NK-92 (cell line): ENCODE measurements around the gene GCNA.
"Not testable (repeated sequence)": the region's sequence is repeated elsewhere in the genome, so short reads cannot be mapped to it uniquely, and the experiment has no call there.

ENCODE experiments used
- DNase-seq: peaks from one replicate; lab custom pipeline; 2025; ENCODE audit not compliant: unreplicated experiment; lab: John Stamatoyannopoulos, UW

The GCNA gene

DNA sequence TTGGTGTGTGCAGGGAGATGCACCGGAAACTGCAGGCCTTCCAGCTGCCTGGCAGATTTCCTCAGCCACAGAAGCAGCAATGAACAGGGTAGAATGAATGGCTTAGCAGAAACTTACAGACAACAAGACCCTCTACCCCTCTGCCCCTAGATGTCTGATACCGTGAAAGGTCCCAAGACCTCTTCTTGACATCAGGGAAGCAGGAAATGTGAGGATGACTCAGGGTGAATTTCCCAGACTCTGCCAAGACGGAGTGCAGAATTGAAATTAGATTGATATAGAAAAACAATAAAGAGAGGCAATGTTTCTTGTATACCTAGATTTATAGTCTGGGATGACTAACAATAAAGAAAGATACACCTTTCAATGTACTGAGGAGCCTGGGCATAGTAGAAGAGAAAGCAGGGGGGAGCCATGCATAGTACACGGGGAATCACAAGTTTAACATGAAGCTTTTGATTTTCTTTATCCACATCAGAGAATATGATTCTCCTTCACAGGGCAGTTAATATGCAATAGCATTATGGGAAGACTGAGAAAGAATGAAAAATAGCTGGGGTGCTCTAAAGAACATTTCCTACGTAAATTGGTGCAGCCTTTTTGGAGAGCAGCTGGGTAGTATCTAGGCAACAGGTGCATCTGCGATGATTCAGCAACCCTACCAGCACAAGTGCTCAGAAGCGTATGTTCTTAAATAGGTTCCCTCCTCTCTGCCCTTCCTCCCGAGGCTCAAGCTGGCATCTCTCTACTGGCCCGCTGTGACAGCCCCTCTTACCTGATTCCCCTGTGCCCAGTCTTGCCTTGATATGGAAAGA lies 58.4 kb downstream of the GCNA start:
- DNase-seq = no peak

DNA sequence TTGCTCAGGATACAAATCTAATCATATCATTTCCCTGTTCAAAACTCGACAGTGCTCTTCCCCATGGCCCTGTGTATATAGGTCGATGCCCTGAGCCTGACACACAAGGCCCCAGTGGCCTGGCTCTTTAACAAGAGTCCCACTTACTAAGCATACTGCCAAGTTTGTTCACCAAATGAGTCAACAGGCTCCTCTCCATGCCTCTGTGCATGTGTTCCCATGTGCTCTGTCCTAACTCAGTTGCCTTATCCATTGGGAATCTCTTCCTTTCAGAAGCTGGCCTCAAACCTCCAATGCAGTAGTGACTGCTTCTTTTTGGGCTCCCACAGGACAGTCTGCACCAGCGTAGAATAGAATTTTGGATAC lies 59.0 kb downstream of the GCNA start:
- no peak for DNase-seq

DNA sequence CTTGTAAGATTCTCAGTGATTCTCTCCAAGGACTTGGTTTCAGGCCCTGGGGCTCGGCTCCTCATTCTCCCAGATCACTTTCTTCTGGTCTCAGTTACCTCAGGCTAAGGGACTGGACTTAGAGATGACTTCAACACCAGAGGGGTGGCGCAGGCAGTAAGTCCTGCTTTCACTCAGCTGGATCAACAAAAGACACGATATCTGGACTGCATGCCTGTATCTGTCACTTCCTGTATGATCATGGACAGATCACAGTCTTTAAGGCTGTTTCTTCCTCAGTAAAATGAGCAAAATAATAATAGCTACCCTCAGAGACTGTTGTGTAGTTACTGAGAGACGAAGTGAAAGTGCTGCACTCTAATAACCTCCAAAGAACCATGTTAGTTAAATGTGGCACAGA lies 59.6 kb downstream of the GCNA start:
- DNase-seq = no peak

DNA sequence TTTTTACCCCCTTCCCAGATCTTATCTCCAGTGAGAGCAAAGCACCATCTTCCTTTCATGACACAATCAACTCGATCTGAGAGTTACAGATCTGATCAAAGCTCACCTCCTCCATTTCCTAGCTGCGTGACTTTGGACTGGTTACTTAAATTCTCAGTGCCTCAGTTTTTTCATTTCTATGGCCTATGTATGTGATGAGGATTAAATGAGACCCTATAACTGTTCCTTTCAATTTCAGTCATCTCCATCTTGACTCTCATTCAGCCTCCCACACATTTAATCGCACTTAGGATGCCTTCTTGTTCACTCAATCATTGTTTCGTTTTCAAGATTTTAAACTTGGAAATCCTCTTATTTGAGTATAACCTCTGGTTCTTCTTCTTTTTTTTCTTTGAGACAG lies 60.2 kb downstream of the GCNA start:
- no peak for DNase-seq

DNA sequence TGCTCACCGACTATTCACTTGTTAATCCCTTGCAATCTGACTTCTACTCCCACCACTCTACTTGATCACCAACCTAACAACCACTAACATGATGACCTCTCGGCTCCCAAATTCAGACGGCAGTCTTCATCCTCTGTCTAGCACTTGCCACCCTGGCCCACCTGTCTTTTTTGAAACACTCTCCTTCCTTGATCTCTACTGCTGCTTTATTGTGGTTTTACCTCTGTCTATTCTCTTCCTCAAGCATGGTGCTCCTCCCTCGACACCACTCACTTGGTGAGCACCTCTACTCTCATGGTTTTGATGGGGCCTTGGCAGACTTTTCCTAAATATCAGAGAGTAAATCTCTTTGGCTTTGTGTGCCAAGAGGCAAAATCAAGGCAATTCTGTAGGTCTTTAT lies 61.8 kb downstream of the GCNA start:
- DNase-seq = no peak

DNA sequence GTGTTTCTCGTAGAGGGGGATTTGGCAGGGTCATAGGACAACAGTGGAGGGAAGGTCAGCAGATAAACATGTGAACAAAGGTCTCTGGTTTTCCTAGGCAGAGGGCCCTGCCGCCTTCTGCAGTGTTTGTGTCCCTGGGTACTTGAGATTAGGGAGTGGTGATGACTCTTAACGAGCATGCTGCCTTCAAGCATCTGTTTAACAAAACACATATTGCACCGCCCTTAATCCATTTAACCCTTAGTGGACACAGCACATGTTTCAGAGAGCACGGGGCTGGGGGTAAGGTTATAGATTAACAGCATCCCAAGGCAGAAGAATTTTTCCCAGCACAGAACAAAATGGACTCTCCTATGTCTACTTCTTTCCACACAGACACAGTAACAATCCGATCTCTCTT lies 66.2 kb downstream of the GCNA start:
- not testable (repeated sequence) for DNase-seq

DNA sequence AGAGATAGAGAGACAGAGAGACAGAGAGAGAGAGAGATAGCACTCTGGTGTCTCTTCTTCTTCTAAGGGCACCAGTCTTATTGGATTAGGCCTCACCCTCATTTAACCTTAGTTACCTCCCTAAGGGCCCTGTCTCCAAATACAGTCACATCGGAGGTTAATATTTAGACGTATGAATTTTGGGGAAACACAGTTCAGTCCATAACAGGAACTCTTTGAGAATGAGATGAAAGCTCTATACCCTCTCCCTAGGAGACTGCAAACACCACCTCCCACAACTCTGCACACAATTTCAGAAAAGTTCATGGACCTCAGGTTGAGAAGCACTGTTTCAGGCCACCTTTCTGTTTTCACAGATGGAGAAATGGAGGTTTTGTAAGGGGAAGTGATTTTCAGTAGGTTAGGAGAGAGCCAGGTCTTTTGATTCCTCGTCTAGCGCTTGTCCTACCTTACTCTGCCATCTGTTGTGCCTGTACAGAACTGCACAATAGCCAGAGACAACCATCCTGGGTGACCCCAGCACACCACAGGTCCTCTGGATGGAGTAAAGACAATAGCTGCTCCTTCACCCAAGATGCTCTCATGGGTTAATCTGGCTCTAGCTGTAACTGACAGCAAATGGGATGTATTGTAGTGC lies 72.2 kb downstream of the GCNA start:
- DNase-seq = no peak

DNA sequence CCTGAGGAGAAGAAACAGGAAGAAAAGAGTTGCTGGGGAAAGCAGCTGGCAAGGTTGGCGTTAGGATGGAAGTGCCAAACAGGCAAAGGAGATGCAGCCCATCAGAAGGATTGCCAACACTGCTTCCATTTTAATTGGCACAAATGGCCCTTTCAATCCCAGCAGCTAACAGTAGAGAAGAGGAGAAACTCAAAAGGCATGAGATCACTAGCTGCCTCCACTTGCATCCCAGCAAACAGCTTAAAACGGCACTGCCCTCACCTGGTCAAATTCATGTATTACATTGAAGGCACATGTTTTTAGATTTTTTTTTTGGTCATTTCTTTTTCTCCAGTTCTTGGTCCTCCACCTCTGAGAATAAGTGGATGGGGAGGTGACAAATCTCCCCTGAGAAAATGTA lies 74.2 kb downstream of the GCNA start:
- no peak for DNase-seq

DNA sequence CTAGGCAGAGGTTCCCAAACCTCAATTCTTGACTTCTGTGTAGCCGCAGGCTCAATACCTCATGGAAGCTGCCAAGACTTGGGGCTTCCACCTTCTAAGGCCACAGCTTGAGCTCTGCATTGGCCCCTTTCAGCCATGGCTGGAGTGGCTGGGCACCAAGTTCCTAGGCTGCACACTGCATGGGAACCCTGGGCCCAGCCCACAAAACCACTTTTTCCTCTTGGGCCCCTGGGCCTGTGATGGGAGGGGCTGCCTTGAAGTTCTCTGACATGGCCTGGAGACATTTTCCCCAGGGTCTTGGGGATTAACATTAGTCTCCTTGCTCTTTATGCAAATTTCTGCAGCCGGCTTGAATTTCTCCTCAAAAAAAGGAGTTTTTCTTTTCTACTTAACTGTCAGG lies 75.1 kb downstream of the GCNA start:
- no peak for DNase-seq

DNA sequence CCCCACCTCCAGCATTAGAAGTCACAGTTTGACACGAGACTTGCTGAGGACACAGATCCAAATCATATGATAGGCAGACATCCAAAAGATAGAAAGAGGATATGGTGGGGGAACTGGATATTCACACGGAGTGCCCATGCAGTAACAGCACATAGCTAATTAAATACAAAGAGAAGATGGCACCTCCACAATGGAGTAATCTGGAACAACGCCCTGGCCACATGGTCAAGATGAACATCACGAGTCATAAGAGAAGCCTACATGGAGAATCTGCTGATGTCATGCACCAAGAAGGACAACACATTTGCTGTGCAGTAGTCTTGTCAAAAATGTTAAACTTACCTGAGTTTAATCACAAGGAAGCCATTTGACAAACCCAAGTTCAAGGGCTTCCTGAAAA lies 79.0 kb downstream of the GCNA start:
- no peak for DNase-seq

DNA sequence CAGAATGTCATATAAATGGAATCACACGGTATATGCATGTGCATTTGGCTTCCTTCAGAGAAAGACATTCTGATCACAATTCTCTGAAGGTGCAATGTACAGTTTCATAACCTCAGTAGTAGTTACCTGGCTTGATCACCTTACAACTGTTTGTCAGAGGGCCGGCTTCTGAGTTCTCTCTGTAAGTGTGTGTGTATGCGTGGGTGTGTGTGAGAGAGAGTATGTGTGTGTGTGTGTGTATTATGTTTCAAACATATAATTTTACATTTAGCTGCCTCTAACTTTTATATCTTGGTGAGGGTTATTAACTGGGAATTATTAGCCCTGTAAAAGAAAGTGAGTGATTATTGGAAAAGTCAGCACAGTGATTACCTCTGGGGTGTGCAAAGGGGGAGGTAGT lies 81.1 kb downstream of the GCNA start:
- DNase-seq = no peak

DNA sequence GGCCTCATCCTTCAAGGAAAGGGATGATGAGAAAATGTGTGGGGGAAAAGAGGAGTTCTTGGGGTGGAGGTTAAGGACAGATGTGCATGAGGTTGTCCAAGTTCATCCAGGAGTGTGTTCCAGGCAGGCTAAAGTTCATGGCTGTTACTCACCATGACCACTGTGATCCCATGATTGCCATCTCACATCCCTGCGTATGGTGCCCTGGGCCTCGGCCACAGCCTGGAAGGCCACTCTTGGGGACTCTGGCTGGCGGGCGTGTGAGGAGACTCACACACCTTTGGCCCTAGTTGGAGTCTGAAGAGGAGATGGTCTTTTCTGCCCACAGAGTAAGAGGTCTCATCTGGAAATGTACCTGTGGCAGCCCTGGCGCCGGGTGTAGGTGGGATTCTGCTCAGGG lies 81.7 kb downstream of the GCNA start:
- no peak for DNase-seq

DNA sequence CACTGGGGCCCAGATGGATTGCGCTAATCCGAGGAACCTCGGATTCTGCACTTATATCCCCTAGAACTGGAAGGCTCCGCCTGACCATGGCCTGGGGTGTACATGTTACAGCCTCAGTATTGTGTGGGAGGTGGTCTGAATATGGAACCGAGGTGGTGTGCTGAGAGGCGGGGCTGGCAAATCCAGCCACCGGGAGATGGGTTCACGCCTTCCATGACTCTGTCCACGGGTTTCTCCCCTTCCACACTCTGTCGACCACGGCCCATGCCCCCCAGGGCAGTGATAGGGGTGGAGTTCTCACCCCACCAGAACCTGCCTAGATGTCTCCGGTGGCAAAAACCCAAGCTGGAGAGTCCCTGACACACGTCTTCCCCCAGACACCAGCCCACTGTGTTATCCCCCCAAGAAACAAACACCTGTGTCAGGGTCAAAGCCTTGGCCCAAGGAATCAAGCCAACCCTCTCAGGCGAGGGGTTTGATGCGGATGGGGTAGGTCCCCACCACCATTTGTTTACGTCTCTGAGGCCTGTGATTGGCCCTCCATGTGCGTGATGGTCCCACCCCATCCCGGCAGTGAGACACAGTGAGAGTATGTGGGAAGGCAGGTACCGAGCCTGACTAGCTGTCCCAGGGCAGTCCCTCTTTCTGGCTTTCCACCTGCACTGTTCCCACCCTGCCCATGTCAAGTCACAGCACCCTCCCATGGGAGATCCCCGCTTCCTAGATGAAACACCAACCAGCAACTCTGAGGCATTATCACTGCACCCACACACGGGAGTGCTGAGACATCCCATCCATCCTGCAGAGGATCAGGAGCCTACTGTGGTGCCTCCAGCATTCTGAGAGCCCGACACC lies 82.6 kb downstream of the GCNA start:
- no peak for DNase-seq

DNA sequence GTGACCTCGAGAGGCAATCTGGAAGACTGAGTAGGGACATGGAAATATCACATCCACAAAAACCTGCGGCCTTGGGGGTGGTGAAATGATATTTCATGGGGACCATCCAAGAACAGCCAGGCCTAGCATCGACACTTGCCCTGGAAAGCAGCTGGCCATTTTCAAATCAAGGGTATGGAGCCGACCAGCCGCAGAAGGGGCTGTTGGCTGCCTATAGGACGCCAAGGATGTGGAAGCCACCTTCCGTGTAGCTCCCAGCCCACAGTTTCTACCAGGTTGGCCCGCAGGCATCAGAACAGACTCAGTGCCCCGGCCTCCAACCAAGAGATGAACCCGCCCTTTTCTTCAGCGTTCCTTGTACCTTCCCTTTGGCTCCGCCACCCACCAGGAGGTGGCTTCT lies 83.7 kb downstream of the GCNA start:
- no peak for DNase-seq

DNA sequence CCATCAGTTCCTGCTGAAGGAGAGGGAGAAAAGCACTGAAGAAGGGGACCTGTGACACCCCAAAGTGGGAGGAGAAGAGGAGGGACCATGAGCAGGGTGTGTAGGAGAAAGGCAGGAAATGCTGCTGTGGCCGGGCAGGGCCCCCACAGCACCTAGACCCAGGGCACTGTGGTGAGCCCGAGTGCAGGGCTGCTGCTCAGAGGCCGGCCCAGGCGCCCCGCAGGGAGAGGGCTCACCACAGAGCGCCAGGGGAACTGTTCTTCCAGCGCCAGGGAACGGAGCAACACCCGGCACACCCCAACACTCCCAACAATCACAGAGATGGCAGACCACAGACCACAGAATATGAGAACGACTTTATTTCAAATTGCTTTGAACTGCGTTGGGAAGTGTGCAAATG lies 84.4 kb downstream of the GCNA start:
- DNase-seq = not testable (repeated sequence)
